ENCODE measurements around the gene EPHB2.

The EPHB2 gene

DNA sequence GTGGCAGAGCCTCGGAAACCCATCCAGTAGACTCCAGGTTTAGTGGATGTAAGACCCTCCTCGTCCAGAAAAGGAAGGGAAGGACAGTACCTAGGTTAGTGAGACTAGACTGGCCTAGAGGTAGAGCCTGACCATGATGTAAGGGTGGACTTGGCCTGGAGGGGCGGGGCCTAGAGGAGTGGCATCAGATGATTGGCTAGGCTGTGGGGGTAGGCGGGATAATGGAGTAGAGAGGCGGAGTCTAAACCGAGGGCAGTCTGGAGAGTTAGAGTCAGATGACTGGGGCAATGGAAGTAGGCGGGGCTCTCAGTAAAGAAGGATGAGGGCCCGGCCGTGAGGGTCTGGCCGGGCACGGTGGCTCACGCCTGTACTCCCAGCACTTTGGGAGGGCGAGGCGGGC is 70.1 kb downstream of the EPHB2 start:
- DNase-seq (ENCODE audit: low read depth): no peak

DNA sequence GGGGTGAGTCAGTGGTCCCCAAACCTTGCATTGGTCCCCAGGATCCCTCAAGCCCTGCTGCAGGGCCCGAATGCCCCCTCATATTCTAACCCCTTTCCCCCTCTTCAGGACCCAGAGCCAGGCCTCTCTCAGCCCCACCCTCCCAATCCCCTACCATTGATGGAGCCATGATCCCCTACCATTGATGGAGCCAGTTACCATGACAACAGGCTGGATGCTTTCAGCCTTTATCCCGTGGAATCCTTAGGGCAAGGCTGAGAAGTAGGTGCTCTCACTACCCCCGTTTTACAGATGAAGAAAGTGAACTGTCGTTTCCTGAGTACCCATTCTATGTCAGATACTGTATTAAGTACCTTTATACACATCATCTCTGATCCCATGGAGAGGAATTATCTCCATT is 70.8 kb downstream of the EPHB2 start:
- no peak for DNase-seq (ENCODE audit: low read depth)

DNA sequence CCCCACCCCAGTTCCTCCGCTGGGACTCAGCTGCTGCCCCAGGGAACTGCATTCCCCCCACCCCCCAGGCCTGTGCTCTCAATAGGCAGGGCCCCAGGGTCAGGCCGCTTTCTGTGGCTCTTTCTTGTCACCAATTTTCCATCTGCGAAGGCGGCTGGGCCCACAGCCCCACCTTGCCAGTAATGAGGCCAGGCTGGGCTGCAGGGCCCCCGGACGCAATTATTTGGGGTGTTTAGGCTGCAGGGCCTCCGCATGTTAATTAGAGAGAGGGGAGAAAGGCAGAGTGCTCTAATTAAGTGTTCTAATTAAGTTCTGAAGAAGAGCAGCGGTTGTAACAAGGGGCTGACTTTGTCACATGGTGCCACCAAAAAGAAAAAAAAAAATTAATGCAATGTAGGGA is 71.8 kb downstream of the EPHB2 start:
- DNase-seq (ENCODE audit: low read depth): no peak

DNA sequence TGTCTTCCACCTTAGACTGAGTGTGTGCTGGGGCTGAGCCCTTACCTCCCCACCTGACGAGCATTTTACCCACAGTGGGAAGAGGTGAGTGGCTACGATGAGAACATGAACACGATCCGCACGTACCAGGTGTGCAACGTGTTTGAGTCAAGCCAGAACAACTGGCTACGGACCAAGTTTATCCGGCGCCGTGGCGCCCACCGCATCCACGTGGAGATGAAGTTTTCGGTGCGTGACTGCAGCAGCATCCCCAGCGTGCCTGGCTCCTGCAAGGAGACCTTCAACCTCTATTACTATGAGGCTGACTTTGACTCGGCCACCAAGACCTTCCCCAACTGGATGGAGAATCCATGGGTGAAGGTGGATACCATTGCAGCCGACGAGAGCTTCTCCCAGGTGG is 73.7 kb downstream of the EPHB2 start:
- no peak for DNase-seq (ENCODE audit: low read depth)

DNA sequence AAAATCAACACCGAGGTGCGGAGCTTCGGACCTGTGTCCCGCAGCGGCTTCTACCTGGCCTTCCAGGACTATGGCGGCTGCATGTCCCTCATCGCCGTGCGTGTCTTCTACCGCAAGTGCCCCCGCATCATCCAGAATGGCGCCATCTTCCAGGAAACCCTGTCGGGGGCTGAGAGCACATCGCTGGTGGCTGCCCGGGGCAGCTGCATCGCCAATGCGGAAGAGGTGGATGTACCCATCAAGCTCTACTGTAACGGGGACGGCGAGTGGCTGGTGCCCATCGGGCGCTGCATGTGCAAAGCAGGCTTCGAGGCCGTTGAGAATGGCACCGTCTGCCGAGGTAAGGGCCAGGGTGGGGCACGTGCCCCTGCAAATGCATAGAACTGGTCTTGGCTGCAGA is 74.1 kb downstream of the EPHB2 start:
- no peak for DNase-seq (ENCODE audit: low read depth)

DNA sequence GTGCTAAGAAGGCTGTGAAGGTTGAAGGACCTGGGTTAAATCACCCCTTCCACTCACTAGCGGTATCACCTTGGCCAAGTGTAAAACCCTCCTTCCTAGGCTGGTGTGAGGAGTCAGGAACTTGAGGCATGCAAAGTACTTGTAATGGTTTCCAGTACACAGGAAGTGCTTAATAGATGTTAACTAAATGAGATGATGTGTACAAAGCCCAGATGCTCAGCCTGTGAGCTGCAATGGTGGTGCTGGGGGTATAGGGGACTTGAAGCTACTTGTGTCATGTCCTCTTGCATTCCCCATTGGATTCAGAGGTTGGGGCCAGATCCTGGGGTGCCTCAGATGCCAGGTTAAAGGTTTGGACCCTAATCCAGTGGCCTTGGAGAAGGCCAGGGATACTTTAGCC is 75.5 kb downstream of the EPHB2 start:
- DNase-seq (ENCODE audit: low read depth): no peak

DNA sequence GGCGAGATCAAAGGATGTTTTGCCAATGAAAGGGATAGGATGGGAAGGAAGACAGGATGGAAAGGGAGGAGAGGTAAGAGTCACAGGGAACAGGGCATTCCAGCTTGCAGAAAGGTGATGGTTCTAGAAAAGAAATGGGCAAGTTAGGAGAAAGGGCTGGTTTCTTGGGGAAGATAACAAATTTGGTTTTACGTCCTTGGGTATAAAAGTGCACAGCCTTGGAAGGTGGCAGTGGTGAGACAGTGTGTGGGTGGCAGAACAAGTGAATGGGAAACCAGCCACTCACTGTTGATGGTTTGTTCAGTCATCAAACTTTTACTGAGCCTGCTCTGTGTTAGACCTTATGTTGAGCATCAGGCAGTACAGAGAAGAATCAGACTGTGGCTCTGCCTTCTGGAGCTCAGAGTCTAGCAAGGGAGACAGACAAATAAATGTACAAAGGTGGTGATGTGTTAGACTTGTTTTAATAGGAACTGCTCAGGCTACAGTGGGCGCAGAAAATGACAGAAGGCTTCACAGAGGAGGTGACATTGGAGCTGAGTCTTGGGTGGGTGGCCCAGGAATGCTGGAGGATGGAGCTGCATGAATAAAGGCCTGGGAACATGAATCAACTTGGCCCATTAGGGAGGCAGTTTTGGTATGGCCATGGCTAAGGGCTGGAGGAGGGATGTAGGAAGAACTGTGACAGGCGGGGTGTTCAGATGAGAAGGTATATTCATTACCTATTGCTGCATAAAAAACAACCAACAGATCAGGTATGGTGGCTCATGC is 76.3 kb downstream of the EPHB2 start:
- DNase-seq (ENCODE audit: low read depth): no peak

DNA sequence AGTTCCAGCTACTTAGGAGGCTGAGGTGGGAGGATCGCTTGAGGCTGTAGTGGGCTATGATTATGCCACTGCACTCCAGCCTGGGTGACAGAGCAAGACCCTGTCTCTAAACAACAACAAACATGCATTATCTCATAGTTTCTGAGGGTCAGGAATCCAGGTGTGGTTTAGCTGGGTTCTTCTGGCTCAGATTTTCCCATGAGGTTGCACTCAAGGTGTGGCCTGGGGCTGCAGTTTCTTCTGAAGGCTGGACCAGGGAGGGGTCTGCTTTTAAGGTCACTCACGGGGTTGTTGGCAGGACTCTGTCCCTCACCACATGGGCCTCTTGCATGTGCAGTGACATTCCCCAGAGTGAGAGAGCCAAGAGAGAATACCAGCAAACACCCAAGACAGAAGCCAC is 77.0 kb downstream of the EPHB2 start:
- no peak for DNase-seq (ENCODE audit: low read depth)

DNA sequence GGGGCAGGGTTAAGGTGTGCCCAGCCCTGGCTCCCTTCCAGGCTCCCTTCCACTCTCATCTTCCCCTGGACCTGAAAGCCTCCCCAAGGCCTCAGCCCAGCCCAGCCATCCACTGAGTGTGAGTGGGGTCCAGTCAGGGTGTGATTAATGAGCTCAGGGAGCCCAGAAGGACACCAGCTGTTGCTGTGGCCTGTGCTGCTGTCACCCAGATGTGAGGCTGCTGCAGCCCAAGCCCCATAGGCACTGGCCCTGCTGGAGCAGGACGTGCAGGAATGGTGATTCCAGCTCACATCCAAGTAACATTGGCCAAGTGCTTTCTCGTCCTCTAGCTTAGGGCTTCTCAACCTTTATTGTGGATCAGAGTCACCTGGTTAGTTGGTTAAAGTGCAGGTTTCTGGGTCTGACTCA is 77.6 kb downstream of the EPHB2 start:
- no peak for DNase-seq (ENCODE audit: low read depth)

DNA sequence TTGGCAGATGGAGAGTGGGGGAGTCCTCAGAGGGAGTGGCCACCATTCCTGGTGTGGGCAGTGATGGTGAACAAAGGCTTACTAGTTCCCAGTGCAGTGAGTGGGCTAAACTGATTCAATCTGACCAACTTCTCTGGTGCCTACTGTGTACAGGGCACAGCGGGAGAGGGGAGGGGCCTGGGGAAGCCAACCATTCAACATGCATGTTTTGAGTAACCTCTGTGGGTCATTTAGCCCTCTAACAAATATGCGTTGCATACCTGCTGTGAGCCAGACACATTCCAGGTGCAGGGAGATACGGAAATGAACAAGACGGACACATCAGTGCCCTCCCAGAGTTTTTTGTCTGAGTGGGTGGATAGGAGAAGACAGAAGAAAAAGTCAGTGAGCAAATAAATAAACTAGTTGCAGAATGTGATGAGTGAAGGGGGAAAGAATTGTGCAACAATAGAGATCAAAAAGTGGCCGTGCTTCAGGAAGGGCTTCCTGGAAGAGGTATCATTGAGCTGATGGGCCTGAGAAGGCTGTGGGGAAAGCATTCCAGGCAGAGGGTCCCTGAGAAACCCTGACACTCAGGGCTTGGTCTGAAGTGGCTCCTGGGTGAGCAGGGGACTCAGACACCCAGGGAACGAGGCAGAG is 78.8 kb downstream of the EPHB2 start:
- no peak for DNase-seq (ENCODE audit: low read depth)

DNA sequence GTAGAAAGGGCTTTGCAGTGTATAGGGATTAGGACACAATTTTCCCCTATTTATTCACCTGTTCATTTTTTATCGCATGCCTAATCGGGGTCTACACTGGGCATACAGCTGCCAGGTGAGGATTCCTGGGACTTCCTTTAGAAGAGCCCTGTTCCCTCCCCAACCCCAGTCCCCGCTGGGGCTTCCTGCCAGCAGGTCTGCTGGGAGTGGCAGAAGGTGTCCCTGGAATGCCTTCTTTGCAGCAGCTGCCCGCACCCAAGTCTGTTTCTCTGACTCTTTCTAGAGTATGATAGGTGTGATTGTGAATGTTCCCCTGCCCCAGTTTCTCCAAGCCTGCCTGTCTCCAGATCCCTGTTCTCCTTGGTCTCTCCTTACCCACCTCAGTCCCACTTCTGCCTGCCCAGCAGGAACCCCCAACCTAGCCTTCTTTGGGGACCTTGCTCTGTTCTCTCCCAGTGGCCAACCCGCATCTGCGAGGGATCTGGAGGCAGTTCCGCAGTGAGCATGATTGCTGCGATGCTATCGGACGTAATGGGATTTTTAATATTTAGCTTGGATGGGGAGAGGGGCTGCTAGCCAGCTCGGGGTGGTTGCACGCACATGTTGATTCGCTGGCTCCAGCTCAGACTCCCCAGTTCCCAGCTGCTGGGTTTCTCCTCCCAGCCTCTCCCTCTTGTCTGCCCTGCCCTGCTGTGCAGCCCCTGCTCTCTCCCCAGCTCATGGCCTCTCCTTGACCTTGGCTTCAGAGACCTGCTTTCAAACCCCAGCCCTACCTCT is 79.8 kb downstream of the EPHB2 start:
- no peak for DNase-seq (ENCODE audit: low read depth)

DNA sequence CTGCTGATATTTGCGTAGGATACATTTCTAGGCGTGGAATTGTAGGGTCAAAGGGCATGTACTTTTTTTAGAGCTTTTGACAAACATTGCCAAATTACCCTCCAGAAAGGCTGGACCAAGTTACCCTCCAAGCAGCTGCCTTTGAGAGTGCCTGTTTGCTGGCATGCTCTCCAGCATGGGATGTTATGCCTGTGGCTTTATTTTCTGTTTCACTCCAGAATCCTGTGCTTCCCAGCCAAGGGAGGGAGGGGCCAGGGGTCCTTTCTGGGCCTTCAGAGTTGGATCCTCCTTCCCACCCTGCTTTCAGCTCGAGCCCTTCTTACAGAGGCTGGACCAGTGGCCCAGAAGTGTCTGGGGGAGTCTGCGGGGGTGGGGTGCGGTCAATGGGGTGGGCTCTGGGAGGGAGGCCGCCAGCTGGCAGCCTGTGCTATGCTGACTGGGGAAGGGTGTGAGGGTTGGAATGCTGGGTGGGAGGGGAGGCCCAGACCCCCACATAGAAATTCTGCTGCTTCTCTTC is 81.2 kb downstream of the EPHB2 start:
- DNase-seq (ENCODE audit: low read depth): no peak

DNA sequence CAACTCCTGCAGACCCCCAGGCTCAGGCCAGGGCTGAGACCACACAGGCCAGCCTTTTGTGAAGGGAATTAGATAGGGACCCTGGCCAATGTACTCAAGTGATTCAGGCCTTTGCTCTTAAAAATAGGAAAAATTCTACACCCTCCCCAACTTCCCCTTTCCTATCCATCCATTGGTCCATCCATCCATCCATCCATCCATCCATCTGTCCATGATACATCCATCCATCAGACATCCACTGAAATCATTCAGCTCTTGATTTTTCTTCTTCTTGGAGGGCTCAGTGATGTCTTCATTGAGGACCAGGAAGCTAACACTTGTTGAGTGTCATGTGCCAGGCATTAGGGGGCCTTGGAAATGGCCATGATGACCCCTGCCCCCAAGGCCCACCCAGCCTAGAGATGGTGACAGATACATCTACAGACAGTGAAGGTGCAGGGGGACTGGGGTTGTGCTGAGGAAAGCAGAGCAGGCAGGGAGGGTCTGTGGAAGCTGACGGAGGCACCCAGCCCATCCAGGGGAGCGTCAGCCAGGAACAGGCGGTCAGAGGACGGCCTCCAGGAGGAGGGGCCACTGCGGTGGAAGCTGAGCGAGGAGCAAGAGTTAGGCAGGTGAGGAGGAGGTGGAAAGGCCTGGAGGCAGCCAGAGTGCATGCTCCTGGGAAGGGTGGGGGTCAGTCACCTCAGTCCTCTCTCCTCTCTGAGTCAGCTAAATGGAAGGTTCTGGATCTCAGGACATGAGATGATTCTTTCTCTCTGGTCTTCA is 81.9 kb downstream of the EPHB2 start:
- DNase-seq (ENCODE audit: low read depth): no peak

DNA sequence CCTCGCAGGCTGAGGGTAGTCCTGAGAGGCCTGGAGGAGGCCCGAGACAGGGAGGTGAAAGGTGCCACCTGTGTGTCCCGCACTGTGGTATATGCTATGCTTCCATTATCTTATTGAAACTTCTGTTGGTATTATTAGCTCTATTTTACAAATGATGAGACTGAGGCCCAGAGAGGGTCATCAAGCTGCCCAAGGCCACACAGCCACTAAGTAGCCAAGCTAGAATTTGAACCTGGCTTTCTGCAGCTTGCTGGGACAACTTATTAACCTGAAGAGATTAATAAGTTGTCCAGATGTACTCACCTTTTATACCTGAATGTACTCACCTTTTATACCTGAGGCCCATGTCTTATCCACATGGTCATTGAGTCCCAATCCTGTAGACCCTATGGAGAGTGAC is 83.0 kb downstream of the EPHB2 start:
- no peak for DNase-seq (ENCODE audit: low read depth)

DNA sequence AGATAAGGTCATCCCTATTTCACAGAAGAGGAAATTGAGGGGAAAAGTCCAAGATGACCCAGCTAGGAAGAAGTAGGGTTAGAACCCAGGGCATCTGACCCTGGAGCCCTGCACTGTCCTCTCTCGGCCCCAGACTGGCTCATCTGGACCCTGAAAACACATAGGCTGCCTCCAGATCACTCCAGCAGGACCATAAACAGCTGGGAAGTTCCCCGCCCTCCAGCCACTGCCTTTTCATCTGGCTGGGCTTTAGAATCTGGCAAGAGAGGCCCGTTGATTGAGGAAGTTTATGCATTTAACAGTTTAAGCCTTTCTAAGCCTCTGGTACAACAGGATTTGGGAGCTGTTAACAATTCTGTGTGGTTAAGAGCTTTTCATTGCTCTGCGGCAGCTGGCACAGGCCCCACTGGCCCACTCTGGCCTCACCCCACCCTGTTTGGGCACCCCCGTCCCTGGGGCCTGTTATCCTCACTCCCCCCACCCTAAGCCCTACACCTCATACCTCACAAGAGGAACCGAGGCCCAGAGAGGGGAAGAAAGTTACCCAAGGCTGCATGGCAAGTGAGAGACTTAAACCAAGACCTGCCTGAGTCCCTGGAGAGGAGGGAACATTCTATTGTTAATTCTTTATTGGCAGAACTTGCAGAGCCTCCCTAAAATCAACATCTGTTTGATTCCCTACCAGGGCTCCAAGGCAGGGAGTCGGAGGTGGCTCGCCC is 84.2 kb downstream of the EPHB2 start:
- DNase-seq (ENCODE audit: low read depth): no peak

DNA sequence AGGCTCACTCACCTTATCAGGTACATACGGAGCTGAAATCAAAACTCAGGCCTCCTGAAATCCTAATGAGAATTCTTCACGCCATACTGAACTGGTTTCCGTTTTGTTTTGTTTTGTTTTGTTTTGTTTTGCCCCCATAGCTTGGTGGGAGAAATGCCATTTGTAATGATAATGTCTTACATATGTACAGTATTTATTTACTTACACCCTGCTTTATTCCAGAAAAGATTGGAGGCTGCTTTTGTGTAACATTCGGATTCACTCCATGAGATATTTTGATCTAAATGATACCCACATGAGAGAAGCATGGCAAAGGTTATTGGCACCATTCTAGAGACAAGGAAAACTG is 84.7 kb downstream of the EPHB2 start:
- no peak for DNase-seq (ENCODE audit: low read depth)

DNA sequence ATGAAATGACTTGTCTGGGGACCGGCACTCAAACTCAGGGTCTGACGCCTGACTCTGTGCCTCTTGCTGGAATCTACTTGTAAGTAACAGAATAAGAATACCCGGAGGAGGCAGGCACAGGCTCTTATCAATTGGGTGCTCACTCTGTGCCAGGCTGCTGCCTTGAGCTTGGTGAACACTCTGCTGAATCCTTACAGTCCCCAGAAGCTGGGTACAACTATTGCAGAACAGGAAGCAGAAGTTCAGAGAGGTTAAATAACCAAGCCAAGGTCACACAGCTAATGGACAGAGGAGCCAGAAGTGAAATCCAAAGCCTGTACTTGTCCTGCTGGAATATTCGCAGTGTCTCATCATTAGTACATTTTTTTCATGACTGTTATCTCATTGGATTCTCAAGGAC is 86.0 kb downstream of the EPHB2 start:
- DNase-seq (ENCODE audit: low read depth): no peak

DNA sequence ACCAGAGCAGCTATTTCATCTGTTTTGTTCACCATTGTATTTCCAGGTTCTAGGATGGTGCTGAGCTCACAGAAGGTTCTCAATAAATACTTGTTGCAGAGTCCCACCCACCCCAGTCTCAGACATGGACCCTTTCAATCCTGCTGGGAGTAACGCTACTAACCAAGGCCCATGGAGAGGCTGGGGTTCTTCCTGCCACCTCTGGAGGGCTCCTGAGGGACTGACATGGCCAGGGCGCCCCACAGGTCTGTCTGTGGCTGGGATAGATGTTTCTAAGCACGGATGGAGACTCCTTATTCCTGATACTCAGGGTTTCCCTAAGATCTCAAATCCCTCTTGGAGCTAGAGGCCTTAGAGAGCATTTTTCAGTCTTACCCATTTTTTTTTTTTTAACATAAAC is 87.4 kb downstream of the EPHB2 start:
- DNase-seq (ENCODE audit: low read depth): no peak

DNA sequence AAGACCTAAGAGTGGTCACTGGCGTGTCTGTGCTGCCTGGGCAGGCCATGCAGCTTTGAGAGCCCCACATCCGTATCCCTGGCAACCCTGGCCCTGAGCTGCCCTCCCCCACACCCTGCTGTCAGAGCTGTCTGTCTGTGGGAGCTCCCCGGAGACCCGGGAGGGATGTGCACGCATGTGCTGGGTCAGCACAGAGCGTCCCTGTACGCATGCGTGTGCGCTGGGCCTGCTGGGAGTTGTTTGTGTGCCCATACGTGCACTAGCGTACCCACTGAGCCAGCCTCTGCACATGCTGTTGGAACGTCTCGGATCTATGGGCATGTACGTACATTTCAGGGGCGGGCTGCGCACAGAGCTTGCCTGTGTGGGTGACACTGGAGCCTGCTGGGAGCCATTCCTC is 89.3 kb downstream of the EPHB2 start:
- no peak for DNase-seq (ENCODE audit: low read depth)

DNA sequence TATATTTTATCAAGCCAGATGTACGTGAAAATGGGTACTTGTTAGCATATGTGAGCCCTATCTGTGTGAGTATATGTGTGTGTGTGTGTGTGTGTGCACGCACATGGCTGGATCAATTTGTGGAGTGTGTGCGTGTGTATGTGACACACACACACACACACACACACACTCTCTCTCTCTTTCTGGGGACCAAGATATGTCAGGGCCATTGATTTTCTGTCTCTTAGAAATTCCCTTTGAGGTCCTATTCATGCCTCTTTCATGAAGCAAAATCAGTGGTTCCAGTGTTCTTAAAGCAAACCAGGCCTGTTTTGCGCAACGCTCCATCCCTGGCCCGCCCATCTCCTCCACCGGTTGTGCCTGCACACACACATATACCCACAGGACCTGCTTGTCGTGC is 90.0 kb downstream of the EPHB2 start:
- DNase-seq (ENCODE audit: low read depth): no peak

DNA sequence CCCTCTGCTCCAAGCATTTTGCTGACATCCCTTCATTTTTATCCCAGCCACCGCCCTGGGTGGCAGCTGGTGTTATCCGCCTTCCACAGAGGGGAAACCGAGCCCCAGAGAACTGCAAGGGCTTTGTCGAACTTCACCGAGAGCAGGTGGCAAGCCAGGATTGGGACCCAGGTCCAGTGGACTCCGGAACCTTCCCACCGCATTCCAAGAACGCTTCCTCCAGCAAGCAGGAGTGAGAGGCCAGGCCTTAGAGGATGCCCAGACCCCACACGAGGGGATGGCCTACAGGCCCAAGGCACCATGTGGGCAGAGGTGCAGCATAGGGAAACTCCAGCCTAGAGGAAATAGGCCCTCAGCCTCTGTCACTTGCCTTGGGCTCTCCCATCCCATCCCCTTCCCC is 90.7 kb downstream of the EPHB2 start:
- no peak for DNase-seq (ENCODE audit: low read depth)

DNA sequence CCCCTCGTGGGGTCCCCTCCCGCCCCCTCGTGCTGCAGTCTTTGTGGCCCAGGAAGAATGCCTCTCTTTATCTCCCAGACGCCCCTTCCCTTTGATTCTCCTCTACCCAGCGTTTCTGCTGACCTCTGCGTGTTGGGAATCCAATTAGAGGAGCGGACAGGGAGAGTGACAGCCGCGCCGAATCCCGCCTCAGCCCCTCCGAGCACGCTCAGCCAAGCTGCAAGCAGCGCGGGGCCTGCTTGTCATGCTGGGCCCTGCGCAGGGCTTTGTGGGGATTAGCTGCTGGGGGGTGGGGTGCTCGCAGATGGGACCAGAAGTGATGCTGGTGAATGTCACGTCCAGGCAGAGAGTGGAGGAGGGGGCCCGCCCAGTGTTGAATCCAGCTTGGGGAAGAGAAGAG is 91.1 kb downstream of the EPHB2 start:
- DNase-seq (ENCODE audit: low read depth): no peak
